AG04450 (cell line): ENCODE data around the gene OTOG. TPM values are rescaled to one million over a fixed set of nuclear protein-coding genes. Genes with fewer than 3 reads are reported as not detected.
A peak's percentile ranks its signal among the peaks of the same experiment; 100 is the strongest.

Source experiments
- CTCF ChIA-PET: fragments of 300-600, 350-600 bp; formaldehyde crosslinking; extraction: SDS; loops from one replicate; lab custom pipeline; 2022; ENCODE audit warnings: antibody characterized with exemption, inconsistent platforms; lab: Charles Lee
- POLR2A ChIA-PET: fragments of 350-600 bp; formaldehyde crosslinking; extraction: SDS; loops from one replicate; lab custom pipeline; 2021; ENCODE audit warnings: antibody characterized with exemption, inconsistent platforms; lab: Yijun Ruan, JAX
- DNase-seq: peaks from one replicate; pipeline ENCODE4 v3.0.0-alpha.2; 2011; ENCODE audit warnings: low read depth, low spot score
- H3K27ac ChIP-seq: one replicate; pipeline ENCODE4 v1.5.1; 2012; ENCODE audit warnings: low read depth, low read length, control low read depth
- H3K27me3 ChIP-seq: one replicate; pipeline ENCODE4 v1.6.0; 2012; ENCODE audit warnings: low read length; ENCODE audit not compliant: control insufficient read depth, insufficient read depth
- H3K4me3 ChIP-seq: 2 replicates; pipeline ENCODE4 v1.5.1; 2011; ENCODE audit warnings: mild to moderate bottlenecking, low read depth, low read length, control low read depth
- H3K9me3 ChIP-seq: 2 replicates; pipeline ENCODE4 v1.5.1; 2012; ENCODE audit warnings: low read length; ENCODE audit not compliant: control insufficient read depth, insufficient read depth
- polyA plus RNA-seq: library from polyadenylated mRNA; depleted of rRNA; stranded (reverse); fragments of >200 nt; gene quantifications from 2 replicates; pipeline ENCODE4 v1.2.3, GENCODE V29; 2011
- TF ChIP-seq, protein P1 (sequence below): IDR thresholded peaks from 2 replicates; pipeline ENCODE4 v1.5.1; 2011; ENCODE audit warnings: low read depth, low read length, control low read depth, inconsistent platforms

The OTOG gene
- polyA plus RNA-seq, 1 experiment: not detected

GRCh38 chr11:17668166-17668565, 121.1 kb downstream of the OTOG start:
- no peak for DNase-seq
- peaks cover 4% of the 10 kb centered on the region for H3K27me3 ChIP-seq
- CTCF ChIA-PET: no interaction called here
- TF ChIP-seq, protein P1, sequence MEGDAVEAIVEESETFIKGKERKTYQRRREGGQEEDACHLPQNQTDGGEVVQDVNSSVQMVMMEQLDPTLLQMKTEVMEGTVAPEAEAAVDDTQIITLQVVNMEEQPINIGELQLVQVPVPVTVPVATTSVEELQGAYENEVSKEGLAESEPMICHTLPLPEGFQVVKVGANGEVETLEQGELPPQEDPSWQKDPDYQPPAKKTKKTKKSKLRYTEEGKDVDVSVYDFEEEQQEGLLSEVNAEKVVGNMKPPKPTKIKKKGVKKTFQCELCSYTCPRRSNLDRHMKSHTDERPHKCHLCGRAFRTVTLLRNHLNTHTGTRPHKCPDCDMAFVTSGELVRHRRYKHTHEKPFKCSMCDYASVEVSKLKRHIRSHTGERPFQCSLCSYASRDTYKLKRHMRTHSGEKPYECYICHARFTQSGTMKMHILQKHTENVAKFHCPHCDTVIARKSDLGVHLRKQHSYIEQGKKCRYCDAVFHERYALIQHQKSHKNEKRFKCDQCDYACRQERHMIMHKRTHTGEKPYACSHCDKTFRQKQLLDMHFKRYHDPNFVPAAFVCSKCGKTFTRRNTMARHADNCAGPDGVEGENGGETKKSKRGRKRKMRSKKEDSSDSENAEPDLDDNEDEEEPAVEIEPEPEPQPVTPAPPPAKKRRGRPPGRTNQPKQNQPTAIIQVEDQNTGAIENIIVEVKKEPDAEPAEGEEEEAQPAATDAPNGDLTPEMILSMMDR: no peak
- H3K9me3 ChIP-seq: no peaks in the 10 kb centered on the region
- POLR2A ChIA-PET: no interaction called here
- H3K4me3 ChIP-seq: no peak overlapping the region
- H3K27ac ChIP-seq: no peak overlapping the region

DNA sequence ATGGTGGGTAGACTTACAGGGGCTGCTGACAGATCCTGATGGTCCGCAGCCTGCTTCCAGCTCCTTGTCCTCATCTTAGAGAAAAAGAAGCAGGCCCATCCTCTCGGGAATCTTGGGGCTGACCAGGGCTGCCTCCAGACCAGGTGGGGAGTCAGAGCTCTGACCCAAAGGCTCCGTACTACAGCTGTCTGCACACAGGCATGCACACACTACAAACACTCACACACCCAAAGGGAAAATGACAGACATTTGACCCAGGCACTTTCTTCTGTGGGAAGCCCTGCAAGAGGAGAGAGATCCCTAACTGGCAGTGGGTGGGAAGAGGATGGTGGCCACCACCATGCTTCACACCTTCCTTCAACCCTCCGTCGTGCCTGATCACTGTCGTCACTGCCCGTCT, 125.4 kb downstream of the OTOG start:
- Histone ChIP-seq H3K4me3 (no peak overlapping the region), H3K27me3 (peaks cover 4% of the 10 kb centered on the region), H3K9me3 (no peaks in the 10 kb centered on the region), H3K27ac (no peak overlapping the region)
- CTCF ChIA-PET: no interaction called here
- TF ChIP-seq, protein P1: no peak
- no peak for DNase-seq
- POLR2A ChIA-PET: no interaction called here

DNA sequence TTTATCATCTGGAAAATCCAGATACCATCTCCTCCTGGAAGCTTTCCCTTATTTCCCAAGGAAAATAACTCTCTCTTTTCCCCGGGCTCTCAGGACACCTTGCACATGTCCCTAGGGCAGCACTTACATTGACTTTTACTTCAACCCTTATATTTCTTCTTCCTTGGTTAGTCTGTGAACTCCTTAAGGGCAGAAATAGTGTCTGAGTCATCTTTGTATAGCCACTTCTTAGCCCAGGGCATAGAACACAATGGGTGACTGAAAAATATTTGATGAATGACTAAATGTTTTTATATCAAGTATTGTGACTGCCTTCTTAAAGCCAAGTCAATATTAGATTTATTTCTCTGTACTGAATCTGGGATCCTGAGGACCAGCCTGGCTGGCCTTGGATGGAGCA, 126.9 kb downstream of the OTOG start:
- Histone ChIP-seq H3K4me3 (no peak overlapping the region), H3K9me3 (no peaks in the 10 kb centered on the region), H3K27me3 (peaks cover 4% of the 10 kb centered on the region), H3K27ac (no peak overlapping the region)
- POLR2A ChIA-PET: no interaction called here
- TF ChIP-seq, protein P1: no peak
- CTCF ChIA-PET: no interaction called here
- DNase-seq: no peak

- Histone ChIP-seq H3K4me3 (no peak overlapping the region), H3K27ac (no peak overlapping the region), H3K27me3 (no peaks in the 10 kb centered on the region), H3K9me3 (no peaks in the 10 kb centered on the region; the same call in 1 of the 2 replicates)
- ChIA-PET POLR2A (no interaction called here), CTCF (interaction anchor here (1.4 kb wide), 1 partner anchor 48 kb away, joined by 4 read pairs; no protein-coding TSS in a partner anchor)
- no peak for DNase-seq
- TF ChIP-seq, protein P1: no peak
Observed at GRCh38 chr11:17682848-17683247, 135.8 kb downstream of the OTOG start.

DNA sequence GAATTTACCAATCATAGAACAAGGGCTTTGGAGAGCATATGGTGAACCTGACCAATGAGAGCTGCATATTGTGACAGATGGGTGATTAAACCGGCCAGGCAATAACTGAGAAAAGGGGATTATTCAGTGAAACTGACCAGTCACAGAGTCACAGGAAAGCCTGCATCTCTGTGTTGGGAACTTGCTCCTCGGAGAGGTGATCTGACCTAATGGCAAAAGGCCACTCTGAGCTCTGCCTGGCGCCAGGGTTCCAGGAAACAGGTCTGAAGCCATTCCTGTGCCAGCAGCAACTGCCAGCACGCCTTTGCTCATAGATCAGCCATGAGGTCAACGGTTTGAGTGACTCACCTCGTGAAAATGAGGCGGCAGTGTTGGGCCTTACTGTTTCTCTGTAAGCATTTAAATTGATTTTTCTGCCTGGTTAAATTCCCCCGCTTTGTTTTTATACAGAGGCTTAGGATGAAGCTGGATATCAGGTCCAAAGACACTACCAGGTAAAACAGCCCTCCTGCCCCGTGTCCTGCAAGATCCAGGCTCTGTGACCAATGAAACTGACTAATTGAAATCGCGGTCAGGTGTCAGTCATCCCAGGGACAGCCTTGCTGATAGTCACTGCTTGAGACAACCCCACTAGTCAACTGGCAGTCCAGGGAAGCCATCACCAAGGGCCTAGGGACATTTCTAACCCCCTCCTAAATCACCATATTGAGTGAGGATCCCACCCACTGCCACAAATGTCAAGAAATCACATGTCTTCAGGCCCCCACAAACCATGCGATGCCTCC, 136.5 kb downstream of the OTOG start:
- TF ChIP-seq, protein P1: no peak
- peak; percentile 10 for DNase-seq
- POLR2A ChIA-PET: no interaction called here
- Histone ChIP-seq H3K27ac (no peak overlapping the region), H3K27me3 (no peaks in the 10 kb centered on the region), H3K4me3 (no peak overlapping the region), H3K9me3 (no peaks in the 10 kb centered on the region; the same call in 1 of the 2 replicates)
- CTCF ChIA-PET: interaction anchor here (1.4 kb wide), 1 partner anchor 47 kb away, joined by 4 read pairs; no protein-coding TSS in a partner anchor
